HG03378 (cell line): Measurements from ENCODE around the gene GRPR.
A peak's percentile ranks its signal among the peaks of the same experiment; 100 is the strongest.
"Not testable (repeated sequence)": the region's sequence is repeated elsewhere in the genome, so short reads cannot be mapped to it uniquely, and the experiment has no call there.

Experiments
- ATAC-seq: cut with Tn5 transposase; IDR thresholded peaks from one replicate; pipeline ENCODE4 v1.9.1; 2021; ENCODE audit warnings: mild to moderate bottlenecking, moderate library complexity; ENCODE audit not compliant: unreplicated experiment

The GRPR gene

DNA sequence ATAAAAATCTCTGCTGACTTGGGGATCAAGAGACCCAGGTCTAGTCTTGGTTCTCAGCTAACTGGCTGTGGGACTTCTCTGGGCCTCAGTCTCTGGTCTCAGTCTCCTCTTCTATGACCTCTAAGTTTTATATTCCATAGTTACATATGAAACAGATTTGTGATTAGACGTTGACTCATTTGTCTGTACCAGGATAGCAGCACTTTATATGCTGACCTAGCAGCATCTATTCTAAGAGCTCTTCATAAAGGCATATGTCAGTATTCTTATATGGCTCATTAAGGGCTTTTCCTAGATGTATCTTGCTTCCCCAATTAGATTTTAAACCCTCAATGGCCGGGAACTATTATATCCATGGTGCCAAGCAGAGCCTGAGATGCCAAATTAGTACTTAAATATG, 12.7 kb downstream of the GRPR start:
- no peak for ATAC-seq

DNA sequence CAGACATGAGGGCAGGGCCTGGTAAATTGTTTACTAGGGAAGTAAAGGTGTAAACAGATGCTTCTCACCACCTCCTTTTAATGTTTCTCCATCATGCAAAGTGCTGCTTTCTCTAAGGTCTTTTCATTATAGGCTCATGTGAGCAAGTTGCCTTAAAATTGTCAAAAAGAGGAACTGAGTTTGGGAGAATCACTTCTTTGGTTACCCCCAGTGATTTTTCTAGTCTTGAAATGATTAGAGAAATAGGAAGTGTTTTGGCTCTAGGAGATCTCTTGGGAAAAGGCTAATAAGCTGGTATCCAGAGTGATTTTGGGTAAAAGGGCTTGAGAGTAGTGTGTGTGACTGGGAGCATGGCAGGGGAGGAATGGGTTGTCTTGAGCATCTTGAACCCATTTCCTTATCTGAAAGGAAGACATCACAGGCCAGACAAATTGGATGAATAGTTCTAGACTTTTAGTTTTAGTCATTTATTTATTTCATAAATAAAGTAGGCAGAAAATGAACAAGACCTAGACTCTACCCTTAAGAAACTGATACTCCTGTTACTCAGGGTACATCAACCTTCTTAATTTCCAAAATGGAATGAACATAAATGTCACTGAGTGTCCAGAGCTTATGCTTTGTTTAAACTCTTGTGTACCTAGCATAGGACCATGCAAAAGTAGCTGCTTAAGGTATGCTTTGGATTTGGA, 14.2 kb downstream of the GRPR start:
- peak; percentile 75 for ATAC-seq

DNA sequence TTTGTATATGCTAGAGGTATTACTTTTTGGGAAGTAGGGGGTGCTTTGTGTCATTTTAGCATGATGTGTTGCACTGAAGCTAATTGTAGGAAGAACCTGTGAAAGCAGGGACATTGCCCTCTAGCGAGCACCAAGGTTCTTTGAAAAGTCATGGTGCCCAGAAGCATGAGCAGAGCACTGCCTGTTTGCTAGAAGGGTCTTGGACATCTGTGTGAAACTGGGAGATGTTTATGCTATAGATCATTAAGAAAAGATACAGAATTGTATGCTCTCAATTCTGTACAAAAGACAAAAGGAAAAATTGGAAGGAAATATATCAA, 14.7 kb downstream of the GRPR start:
- ATAC-seq = peak; percentile 48

DNA sequence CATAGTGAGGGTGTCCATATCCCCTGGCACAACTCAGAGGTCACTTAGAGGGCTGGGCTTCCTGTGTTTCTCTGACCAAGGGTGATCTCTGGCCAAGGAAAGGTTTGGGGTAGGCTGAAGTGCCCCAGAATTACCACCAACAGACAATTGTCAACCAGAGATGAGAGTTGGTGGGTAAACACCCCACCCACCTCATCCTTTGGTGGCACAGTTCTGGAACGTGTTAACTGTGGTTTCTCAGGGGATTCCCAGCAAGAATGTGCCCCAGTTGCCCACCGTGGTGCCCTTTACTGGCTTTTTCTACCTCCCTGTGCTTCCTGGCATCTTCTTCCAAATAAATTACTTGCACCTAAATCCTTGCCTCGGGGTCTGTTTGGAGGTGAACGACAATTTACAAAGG, 17.1 kb downstream of the GRPR start:
- no peak for ATAC-seq

DNA sequence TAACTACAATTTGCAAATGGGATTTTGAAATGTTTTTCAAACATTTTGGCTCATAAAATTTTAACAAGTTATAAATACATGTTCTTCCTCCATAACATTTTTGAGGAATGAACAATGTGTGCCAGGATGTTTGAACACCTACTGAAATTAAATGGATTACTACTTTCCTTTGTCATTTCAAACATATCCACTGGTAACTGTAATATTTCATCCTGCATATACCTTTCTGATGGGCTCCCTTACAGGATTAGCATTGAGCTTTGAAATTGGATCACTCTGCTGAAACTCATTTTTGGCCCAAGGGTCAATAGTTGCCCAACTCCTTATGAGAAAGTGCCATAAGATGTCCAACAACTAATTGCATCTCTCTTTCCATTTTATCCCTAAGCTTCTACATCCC, 17.6 kb downstream of the GRPR start:
- no peak for ATAC-seq

DNA sequence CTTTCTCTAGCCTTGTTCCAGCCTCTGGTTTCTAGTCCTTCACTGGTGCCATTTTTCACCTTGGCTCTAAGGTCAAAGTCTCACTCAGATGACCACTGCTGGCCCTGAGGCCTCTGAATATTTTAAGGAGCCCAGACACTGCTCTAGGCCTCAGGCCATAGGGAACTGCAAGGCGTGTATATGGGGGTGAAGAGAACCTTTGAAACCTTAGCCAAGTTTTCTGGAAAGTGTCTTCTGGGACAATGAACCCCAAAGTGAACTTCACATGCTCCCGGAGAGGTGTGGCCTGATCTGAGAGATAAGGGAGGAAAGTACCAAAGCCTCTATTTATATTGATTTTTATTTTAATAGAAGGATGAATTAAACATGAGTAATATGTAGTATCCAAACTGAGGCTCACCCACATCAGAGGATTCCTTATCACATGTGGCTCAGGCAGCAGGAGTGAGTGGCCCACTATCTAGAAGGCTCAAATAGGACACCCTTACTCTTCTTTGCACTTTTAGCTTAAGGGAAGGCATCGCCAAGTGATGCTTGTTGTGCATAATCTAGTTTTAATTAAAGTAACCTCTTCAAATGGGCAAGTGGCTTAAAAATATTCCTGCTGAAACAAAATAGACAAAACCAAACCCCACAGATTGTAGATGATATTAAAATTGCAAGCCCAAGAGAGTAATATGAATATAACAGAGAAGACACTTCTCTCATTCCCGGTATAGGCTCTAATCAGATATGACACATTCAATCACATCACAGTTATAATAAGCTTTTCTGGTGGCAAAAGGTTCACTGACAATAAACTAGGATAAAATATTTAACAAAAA, 18.3 kb downstream of the GRPR start:
- ATAC-seq = no peak

DNA sequence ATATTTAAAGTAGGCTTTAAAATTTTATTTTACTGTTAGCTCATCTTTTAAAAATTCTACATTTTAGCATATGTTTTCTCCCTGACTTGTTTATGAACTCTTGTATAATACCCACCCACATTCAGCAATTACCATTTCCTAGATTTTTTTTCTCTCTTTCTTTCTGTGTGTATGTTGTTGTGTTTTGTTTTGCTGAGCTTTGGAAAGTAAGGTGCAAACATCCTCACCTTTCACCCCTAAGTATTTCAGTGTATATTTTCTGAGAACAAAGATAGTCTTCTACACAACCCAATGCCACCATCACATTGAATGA, 18.8 kb downstream of the GRPR start:
- ATAC-seq = no peak

DNA sequence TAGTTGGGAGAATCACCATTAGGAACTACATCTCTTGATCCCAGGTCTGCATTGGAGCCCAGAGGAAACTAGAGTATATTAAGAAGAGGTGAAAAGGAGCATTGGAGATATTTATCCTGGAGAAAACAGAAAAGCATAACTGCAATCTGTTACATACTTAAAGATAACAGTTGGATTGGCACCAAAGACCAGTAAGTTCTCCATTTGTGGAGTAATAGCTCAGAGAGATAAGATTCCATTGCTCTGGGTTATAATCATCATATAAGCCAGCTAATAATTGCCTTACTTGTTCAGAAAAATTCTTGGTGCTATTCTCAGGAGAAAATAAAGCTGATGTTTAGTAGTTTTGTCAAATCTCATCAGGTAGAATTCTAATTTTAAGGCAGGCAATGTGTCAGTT, 20.6 kb downstream of the GRPR start:
- ATAC-seq = no peak

DNA sequence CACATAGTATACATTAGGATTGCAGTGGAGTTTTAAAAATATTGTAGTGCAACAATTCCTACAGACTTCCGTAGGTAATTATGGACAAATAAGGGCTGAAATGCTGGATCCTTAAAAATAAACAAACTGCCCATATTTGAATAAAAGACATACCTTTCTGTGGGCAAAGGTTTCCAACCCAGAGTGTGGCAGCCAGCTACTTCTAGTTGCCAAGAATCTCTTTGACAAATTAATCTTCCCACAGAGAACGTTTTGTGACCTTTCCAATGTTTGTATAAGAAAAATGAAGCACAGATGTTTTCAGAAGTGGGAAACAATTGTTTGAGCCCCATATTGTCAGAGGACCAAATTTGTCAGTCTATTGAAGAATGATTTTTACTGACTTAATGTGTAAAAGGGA, 21.1 kb downstream of the GRPR start:
- no peak for ATAC-seq

DNA sequence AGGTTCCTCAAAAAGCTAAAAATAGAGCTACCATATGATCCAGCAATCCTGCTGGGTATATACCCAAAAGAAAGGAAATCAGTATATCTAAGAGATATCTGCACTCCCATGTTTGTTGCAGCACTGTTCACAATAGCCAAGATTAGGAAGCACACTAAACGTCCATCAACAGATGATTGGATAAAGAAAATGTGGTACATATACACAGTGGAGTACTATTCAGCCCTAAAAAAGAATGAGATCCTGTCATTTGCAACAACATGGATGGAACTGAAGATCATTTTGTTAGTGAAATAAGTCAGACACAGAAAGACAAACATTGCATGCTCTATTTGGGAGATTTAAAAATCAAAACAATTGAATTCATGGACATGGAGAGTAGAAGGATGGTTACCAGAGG, 21.7 kb downstream of the GRPR start:
- ATAC-seq = not testable (repeated sequence)

DNA sequence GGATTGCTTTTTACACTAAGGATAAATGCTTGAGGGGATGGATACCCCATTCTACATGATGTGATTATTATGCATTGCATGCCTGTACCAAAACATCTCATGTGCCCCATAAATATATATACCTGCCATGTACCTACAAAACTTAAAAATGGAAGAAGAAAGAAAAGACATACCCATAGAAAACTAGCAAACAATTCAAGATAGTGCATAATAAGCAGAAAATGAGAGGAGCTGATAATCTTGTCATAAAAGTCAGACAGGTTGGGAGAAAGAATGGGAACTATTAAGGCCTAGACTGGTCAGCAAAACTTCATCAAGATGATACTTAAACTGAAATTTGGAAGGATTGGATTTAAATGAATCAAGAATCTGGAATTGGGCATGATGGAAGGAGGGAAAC, 22.3 kb downstream of the GRPR start:
- ATAC-seq = no peak

DNA sequence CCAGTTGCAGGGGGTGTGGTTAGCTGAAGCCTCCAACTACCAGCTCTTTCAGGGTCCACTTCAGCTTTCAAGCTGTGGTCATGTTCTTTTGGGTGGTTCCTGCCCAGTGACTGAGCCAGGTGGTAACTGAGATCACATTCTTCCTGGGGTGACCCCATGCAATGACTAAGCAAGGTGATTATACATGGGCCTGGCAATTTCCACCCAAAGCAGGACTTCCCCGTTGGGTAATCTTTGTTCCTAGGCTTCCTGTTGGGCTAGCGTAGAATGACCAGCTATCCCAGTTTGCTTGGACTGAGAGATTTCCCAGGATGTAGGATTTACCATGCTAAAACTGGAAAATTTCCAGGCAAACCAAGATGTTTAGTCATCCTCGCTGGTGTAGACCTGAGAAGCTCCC, 25.5 kb downstream of the GRPR start:
- no peak for ATAC-seq

DNA sequence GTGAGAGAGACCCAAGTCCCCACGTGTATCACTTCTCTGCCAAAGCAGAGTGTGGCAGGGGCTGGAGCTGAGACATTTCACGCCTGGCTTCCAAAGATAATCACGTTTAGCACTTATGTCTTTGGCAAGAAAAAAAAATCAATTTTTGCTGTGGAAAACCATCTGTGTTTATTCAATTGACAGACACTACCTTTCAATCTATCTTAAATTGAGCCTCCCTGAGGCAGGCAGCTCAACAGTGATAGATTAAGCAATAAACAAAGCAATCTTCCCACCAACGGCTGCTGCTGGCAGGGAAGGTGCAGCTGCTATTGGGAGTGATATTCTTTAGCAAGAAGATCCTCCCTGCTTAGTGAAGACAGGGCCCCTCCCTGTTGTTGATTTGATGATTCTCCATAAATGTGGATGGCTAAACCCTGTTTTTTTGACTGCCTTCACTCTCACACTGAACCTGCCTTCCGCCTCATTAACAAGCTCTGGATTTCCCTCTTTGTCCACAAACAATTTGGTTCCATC, 32.3 kb downstream of the GRPR start:
- no peak for ATAC-seq

DNA sequence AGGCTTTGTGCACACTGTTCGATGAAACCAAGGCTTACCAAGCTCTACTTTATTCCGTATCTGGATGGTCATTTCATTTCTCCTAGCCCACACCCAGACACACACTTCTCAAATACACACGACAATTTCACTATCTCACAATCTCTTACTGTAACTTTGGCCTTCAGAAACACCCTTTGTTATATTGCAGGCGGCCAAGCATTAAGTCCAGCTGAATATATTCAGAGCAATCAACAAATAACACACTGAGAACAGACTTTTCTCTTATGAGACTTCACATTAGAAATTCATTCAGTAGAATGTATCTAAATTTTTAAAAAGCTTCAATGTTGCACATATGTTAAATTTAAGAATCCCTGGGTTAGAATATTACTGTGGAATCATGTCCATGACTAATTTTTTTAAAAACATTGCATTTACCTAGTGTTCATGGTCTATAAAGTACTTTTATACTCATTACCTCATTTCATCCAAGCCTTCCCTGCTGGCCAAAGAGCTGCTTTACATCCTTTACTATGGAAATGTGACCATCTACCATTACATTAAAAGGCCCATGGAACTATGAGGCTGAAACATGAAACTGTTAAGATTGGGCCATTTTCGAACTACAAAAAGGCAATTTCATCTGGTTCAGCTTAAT, 33.4 kb downstream of the GRPR start:
- no peak for ATAC-seq

DNA sequence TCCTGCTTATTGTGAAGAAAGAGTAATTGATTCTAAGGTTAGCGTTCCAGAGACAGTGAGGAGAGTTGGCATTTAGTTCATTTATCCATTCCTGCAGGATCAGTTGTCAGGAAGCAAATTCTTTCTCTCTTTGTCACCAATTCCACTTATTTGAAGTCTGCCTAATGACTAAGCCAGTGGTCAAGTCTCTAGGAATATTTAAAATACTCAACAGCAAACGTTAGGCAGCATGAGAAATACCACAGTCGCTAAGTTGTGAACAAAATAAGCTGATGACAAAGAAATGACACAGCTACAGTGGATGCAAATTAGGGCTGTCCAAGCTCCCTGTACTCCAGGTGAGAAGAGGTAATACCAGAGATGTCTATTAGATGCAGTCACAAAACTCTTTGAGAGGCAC, 37.4 kb downstream of the GRPR start:
- no peak for ATAC-seq

DNA sequence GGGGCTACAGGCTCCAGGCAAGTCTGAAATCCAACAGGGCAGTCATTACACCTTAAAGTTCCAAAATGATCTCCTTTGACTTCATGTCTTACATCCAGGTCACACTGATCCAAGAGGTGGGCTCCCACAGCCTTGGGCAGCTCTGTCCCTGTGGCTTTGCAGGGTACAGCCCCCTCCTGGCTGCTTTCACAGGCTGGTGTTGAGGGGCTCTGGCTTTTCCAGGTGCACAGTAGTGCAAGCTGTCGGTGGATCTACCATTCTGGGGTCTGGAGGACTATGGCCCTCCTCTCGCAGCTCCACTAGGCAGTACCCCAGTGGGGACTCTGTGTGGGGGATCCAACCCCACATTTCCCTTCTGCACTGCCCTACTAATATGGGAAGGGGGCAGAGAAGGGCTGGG, 37.8 kb downstream of the GRPR start:
- not testable (repeated sequence) for ATAC-seq

DNA sequence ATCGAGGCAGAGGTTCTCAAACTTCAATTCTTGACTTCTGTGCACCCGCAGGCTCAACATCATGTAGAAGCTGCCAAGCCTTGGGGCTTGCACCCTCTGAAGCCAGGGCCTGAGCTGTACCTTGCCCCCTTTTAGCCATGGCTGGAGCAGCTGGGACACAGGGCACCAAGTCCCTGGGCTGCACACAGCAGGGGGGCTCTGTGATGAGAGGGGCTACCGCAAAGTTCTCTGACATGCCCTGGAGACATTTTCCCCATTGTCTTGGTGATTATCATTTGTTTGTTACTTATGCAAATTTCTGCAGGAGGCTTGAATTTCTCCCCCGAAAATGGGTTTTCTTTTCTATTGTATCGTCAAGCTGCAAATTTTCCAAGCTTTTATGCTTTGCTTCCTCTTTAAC, 39.0 kb downstream of the GRPR start:
- ATAC-seq = no peak

DNA sequence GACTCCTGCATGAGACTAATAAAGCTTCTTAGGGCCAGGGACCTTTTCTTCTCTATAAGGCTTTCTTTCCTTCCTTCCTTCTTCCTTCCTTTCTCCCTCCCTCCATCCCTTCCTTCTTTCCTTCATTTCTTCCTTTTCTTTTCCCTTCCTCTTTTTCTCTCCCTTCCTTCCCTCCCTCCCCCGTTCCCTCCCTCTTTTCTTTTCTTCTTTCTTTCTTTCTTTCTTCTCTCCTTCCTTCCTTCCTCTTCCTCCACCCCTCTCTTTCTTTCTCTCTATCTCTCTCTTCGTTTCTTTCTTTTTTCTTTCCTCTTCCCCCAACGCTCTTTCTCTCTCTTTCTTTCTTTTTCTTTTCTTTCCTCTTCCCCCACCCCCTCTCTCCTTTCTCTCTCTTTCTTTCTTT, 41.4 kb downstream of the GRPR start:
- ATAC-seq = no peak

DNA sequence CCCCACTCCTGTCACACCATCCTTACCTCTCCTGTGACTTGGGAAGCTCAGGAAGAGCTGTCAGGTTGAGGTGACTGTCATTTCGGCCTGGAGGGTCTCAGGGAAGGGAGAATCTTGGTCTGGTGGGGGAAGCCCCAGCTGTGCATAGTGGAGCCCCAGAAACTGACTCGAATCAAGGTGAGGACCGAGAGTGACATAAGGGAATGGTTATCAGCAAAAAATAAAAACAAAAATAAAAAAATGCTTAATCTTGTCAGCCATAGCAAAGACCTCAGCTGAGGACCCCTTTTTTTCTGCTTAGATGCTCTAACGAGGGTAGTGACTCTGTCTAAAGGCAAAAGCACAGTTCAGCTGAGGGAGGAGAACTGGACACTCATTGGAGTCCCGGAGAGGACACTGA, 43.8 kb downstream of the GRPR start, which contains the start of gene MAGEB17:
TSS of gene MAGEB17 (plus strand) at position 301 of the 400 bp plus-strand sequence. CDS start 2,902 bp downstream, outside the sequence.
- no peak for ATAC-seq

DNA sequence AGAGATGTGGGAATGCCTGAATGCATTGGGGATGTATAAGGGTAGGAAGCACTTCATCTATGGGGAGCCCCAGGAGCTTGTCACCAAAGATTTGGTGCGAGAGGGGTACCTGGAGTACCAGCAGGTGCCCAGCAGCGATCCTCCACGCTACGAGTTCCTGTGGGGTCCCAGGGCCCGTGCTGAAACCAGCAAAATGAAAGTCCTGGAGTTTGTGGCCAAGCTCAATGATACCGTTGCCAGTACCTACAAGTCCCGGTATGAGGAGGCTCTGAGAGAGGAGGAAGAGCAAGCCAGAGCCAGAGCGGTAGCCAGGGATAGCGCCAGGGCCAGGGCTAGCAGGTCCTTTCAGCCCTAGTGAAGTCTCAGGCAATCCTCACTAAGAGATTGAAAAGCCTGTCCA, 47.7 kb downstream of the GRPR start:
- no peak for ATAC-seq

DNA sequence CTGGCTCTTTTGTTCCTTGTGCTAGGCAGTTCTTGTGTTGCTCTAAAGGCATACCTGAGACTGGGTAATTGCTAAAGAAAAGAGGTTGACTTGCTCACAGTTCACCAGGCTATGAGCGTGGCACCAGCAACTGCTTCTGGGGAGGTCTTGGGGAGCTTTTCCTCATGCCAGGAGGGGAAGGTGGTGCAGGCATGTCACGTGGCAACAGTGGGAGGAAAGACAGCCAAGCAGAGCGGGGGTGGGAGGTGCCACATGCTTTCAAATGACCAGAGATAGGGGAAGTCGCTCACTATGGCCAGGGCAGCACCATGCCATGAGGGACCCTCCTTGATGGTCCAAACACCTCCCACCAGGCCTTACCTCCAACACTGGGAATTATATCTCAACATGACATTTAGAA, 48.6 kb downstream of the GRPR start:
- ATAC-seq = no peak

DNA sequence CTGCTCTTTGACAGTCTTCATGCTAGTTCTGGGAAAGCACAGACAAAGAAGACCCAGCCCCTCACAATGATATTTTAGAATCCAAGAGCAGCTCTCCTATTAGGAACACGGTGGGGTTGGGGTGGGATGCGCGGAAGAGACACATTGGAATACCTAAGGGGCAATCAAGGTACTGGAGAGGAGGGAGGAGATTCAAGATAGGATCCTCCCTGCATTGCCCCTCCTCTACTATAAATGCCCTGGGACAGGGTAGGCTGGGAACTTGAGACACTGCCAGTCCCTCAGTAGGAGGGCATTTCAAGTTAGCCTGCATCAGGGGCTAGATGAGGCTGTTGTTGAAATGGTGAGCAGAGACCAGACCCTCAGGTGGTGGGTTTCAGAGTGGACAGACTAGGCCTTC, 49.0 kb downstream of the GRPR start:
- no peak for ATAC-seq
